SJCRH30 (cell line): ENCODE measurements around the gene PRRG1. TPM values are rescaled to one million over a fixed set of nuclear protein-coding genes. Genes with fewer than 3 reads are reported as not detected.
"Not testable (repeated sequence)": the region's sequence is repeated elsewhere in the genome, so short reads cannot be mapped to it uniquely, and the experiment has no call there.

Experiments used
- DNase-seq, 2 experiments: peaks; one replicate each; pipeline ENCODE4 v3.0.0-alpha.2; 2015 to 2020
- H3K27ac ChIP-seq: fragments of 250-450 bp; sonication (Bioruptor Pico); 2 replicates; pipeline ENCODE4 v1.5.1; 2020; ENCODE audit warnings: mild to moderate bottlenecking, moderate library complexity
- H3K27me3 ChIP-seq: fragments of 250-450 bp; sonication (Bioruptor Pico); 2 replicates; pipeline ENCODE4 v1.5.1; 2020; ENCODE audit warnings: mild to moderate bottlenecking, moderate library complexity
- H3K36me3 ChIP-seq: fragments of 250-450 bp; sonication (Bioruptor Pico); 2 replicates; pipeline ENCODE4 v1.5.1; 2020; ENCODE audit warnings: mild to moderate bottlenecking, moderate library complexity
- H3K4me1 ChIP-seq: fragments of 250-450 bp; sonication (Bioruptor Pico); 2 replicates; pipeline ENCODE4 v1.5.1; 2020; ENCODE audit warnings: mild to moderate bottlenecking, moderate library complexity
- H3K4me3 ChIP-seq: fragments of 250-450 bp; sonication (Bioruptor Pico); 2 replicates; pipeline ENCODE4 v1.5.1; 2020; ENCODE audit warnings: mild to moderate bottlenecking, moderate library complexity
- H3K9me3 ChIP-seq: fragments of 250-450 bp; sonication (Bioruptor Pico); replicated peaks from 2 replicates; pipeline ENCODE4 v1.5.1; 2020; ENCODE audit warnings: mild to moderate bottlenecking, moderate library complexity
- total RNA-seq: library from RNA; depleted of rRNA; stranded (reverse); fragments of >200 nt; shearing (Covaris generic); gene quantifications from 2 replicates; pipeline ENCODE4 v1.2.3, GENCODE V29; 2014

Gene PRRG1
- total RNA-seq, 1 experiment from 2014 or later: 10.9 TPM

DNA sequence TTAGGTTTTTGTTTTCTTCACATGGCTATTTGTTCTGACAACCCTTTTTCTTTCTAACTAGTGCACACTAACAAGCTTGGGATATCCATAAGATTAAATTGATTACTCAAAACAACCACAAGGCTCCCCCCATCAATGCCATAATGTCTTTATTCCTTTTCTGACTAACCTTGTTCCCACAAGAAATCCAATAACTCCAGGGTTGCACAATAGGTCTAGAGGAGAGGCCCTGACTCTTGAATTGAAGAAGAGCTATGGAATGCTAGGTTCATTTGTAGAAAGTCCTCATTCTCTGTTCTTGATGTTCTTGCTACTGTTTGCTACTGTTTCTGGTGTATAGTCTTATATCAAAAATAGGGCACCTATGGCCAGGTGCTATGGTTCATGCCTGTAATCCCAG is 71.0 kb downstream of the PRRG1 start:
- H3K36me3 ChIP-seq: no peaks in the 10 kb centered on the region
- no peaks in the 10 kb centered on the region for H3K4me1 ChIP-seq
- no peak for DNase-seq
- no peak overlapping the region for H3K4me3 ChIP-seq
- H3K27me3 ChIP-seq: no peaks in the 10 kb centered on the region
- no peaks in the 10 kb centered on the region for H3K9me3 ChIP-seq
- no peak overlapping the region for H3K27ac ChIP-seq

DNA sequence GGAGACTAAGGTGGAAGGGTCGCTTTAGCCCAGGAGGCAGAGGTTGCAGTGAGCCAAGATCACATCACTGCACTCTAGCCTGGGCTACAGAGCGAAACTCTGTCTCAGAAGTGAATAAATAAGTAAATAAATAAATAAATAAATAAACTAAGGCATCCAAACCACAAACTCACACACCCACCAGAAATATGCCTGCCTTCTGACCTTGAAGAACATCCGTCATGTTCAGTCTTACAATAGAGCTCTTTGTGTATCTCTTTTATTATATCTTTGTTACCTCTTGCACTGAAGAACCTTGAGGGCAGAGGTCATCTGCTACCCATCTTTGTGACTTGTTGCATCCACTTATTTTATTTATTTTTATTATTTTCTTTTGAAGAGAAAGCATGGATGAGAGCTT is 71.6 kb downstream of the PRRG1 start:
- H3K27me3 ChIP-seq: no peaks in the 10 kb centered on the region
- no peaks in the 10 kb centered on the region for H3K9me3 ChIP-seq
- no peaks in the 10 kb centered on the region for H3K4me1 ChIP-seq
- H3K27ac ChIP-seq: no peak overlapping the region
- H3K36me3 ChIP-seq: no peaks in the 10 kb centered on the region
- no peak overlapping the region for H3K4me3 ChIP-seq
- no peak for DNase-seq

DNA sequence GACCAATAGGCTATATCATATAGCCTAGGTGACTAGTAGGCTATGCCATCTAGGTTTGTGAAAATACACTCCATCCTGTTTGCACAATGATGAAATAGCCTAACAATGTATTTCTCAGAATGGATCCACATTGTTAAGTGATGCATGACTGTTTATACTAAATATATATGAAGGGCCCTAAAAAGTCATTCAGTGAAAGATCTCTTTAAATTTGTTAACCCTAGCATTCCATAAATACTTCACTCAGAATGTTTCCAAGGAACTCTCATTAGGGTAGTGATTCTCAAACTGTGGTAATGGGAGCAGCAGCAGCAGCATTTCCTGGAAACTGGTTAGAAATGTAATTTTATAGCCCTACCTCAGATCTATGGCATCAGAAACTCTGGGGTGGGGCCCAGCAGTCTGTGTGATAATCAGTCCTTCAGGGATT is 74.9 kb downstream of the PRRG1 start:
- no peaks in the 10 kb centered on the region for H3K36me3 ChIP-seq
- no peak overlapping the region for H3K4me3 ChIP-seq
- no peak overlapping the region for H3K27ac ChIP-seq
- no peaks in the 10 kb centered on the region for H3K9me3 ChIP-seq
- no peaks in the 10 kb centered on the region for H3K4me1 ChIP-seq
- H3K27me3 ChIP-seq: no peaks in the 10 kb centered on the region
- peak in 1 of 2 experiments; percentile 0 for DNase-seq

DNA sequence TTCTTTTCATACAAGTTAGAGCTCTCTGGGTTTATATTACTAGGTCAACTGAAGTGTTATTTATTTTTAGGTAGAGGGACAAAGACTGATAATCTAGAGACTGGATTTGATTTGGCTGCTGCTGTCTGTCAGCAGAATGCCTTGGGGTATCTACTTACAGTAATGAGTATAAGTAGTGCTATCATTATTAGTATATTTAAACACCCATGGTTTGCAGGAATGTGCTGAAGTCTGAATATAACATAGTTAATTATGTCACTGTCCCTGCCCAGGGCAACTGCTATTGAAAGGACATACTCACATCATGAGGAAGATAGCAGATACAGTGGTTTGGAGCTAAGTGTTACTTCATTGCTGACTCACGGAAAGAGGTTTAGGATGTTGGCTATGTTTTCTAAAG is 76.2 kb downstream of the PRRG1 start:
- Histone ChIP-seq H3K36me3 (no peaks in the 10 kb centered on the region), H3K27ac (no peak overlapping the region), H3K4me3 (no peak overlapping the region), H3K27me3 (no peaks in the 10 kb centered on the region), H3K9me3 (no peaks in the 10 kb centered on the region), H3K4me1 (no peaks in the 10 kb centered on the region)
- peak in 1 of 2 experiments; percentile 3 for DNase-seq

DNA sequence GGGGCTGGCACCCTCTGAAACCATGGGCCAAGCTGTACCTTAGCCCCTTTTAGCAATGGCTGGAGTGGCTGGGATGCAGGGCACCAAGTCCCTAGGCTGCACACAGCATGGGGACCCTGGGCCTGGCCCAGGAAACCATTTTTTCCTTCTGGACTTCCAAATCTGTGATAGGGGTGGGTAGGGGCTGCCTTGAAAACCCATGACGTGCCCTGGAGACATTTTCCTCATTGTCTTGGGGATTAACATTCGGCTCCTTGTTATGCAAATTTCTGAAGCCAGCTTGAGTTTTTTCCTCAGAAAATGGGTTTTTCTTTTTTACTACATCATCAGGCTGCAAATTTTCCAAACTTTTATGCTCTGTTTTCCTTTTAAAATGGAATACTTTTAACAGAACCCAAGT is 79.8 kb downstream of the PRRG1 start:
- H3K27me3 ChIP-seq, H3K36me3 ChIP-seq, H3K4me1 ChIP-seq, H3K9me3 ChIP-seq, DNase-seq, H3K4me3 ChIP-seq, H3K27ac ChIP-seq: not testable (repeated sequence)

- no peak overlapping the region for H3K4me3 ChIP-seq
Observed at GRCh38 chrX:37434362-37434761, 85.2 kb downstream of the PRRG1 start.

GRCh38 chrX:37437160-37437559 is 88.0 kb downstream of the PRRG1 start:
- no peak for DNase-seq
- no peaks in the 10 kb centered on the region for H3K36me3 ChIP-seq
- no peaks in the 10 kb centered on the region for H3K27me3 ChIP-seq
- H3K4me3 ChIP-seq: no peak overlapping the region
- no peaks in the 10 kb centered on the region for H3K4me1 ChIP-seq
- H3K9me3 ChIP-seq: no peaks in the 10 kb centered on the region
- H3K27ac ChIP-seq: no peak overlapping the region

More at GRCh38 chrX:37434362-37434761, 85.2 kb downstream of the PRRG1 start:
- Histone ChIP-seq H3K27me3 (no peaks in the 10 kb centered on the region), H3K4me1 (no peaks in the 10 kb centered on the region), H3K27ac (no peak overlapping the region), H3K36me3 (no peaks in the 10 kb centered on the region), H3K9me3 (no peaks in the 10 kb centered on the region)
- DNase-seq: no peak

DNA sequence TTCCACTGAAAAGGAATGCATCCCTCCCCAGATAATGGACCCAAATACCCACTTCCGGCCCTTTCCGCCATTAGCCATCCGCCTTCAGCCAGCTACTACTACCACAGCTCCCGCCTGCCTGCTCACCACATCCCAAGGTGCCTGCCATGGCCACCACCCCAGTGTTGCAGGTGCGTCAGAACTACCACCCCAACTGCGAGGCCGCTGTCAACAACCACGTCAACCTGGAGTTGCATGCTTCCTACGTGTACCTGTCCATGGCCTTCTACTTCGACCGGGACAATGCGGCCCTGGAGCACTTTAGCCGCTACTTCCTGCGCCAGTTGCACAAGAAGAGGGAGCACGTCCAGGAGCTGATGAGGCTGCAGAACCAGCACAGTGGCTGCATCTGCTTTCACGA is 92.2 kb downstream of the PRRG1 start:
- Histone ChIP-seq H3K4me3 (no peak overlapping the region), H3K9me3 (no peaks in the 10 kb centered on the region), H3K36me3 (no peaks in the 10 kb centered on the region), H3K27ac (no peak overlapping the region), H3K4me1 (no peaks in the 10 kb centered on the region), H3K27me3 (no peaks in the 10 kb centered on the region)
- no peak for DNase-seq

- Histone ChIP-seq H3K36me3 (no peaks in the 10 kb centered on the region), H3K4me3 (no peak overlapping the region), H3K27ac (no peak overlapping the region), H3K4me1 (no peaks in the 10 kb centered on the region), H3K27me3 (no peaks in the 10 kb centered on the region), H3K9me3 (no peaks in the 10 kb centered on the region)
- DNase-seq: no peak
Observed at GRCh38 chrX:37445182-37445581, 96.0 kb downstream of the PRRG1 start.

DNA sequence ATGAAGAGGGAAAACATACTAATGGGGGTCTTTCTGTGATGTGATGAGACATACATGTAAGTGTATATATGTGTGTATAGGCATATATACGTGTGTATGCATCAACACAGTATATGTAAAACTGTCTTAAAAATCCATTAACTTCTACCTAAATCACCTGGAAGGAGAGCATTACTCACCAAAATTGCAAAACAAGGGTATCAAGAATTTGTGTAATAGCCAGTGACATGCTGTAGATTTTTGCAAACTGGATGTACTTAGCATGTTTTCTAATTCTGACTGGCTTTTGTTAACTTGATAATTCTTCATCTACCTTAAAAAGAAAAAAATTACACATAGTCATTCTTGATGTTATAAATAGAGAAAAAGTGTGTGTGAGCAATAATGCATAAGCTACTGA is 104.7 kb downstream of the PRRG1 start:
- H3K9me3 ChIP-seq: no peaks in the 10 kb centered on the region
- no peaks in the 10 kb centered on the region for H3K36me3 ChIP-seq
- H3K4me1 ChIP-seq: no peaks in the 10 kb centered on the region
- H3K4me3 ChIP-seq: no peak overlapping the region
- DNase-seq: no peak
- no peak overlapping the region for H3K27ac ChIP-seq
- no peaks in the 10 kb centered on the region for H3K27me3 ChIP-seq

- Histone ChIP-seq H3K36me3 (no peaks in the 10 kb centered on the region), H3K27ac (no peak overlapping the region), H3K9me3 (no peaks in the 10 kb centered on the region), H3K27me3 (no peaks in the 10 kb centered on the region), H3K4me1 (no peaks in the 10 kb centered on the region), H3K4me3 (no peak overlapping the region)
- no peak for DNase-seq
Observed at GRCh38 chrX:37454537-37455285, 105.5 kb downstream of the PRRG1 start.

DNA sequence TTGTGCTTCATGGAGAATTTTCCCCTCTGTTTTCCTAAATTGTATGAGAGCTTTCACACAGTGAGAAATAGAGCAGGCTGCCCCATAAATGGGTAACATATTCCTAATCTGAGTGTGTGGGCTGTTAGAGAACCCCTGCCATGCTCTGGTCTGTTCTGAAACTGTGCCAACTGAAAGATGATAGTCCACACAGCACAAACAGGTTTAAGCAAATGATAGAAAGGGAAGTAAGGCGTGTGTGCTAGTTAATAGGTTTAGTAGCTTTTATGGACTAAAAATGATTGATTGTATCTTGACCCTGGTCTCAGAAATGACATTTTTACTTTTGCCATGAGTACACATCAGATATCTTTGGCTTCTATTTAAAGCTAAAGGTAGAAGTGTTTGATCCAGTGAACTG is 106.2 kb downstream of the PRRG1 start:
- Histone ChIP-seq H3K4me1 (no peaks in the 10 kb centered on the region), H3K27ac (no peak overlapping the region), H3K9me3 (no peaks in the 10 kb centered on the region), H3K4me3 (no peak overlapping the region), H3K27me3 (no peaks in the 10 kb centered on the region), H3K36me3 (no peaks in the 10 kb centered on the region)
- DNase-seq: peak in 1 of 2 experiments; percentile 4

- DNase-seq: peak in 1 of 2 experiments; percentile 4
- not testable (repeated sequence) for H3K9me3 ChIP-seq, H3K4me3 ChIP-seq, H3K36me3 ChIP-seq, H3K27me3 ChIP-seq, H3K4me1 ChIP-seq, H3K27ac ChIP-seq
Observed at GRCh38 chrX:37460285-37460684, 111.1 kb downstream of the PRRG1 start.

DNA sequence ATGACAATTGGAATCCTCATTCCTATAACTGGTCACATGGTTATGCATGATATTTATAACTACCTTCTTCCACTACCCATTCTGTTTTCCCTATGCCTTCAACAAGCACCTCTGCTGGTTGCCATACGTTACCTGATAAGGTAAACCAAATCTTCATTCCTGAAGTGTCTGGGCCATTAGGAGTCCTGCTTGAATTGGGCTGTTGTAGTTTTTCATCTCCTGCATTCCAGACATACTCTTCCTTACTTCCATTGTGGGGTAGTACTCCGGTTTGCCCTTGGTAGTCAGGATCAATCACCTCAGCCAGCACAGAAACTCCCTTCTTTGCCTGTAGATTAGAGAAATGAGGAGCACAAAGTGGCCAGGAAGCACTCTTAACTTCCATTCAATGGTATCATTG is 113.2 kb downstream of the PRRG1 start:
- Histone ChIP-seq H3K9me3 (no peaks in the 10 kb centered on the region), H3K36me3 (no peaks in the 10 kb centered on the region), H3K27me3 (no peaks in the 10 kb centered on the region), H3K4me1 (no peaks in the 10 kb centered on the region), H3K27ac (no peak overlapping the region), H3K4me3 (no peak overlapping the region)
- DNase-seq: no peak

- no peak for DNase-seq
- Histone ChIP-seq H3K36me3 (no peaks in the 10 kb centered on the region), H3K9me3 (no peaks in the 10 kb centered on the region), H3K4me1 (no peaks in the 10 kb centered on the region), H3K27ac (no peak overlapping the region), H3K4me3 (no peak overlapping the region), H3K27me3 (no peaks in the 10 kb centered on the region)
Observed at GRCh38 chrX:37468124-37468739, 119.1 kb downstream of the PRRG1 start.

DNA sequence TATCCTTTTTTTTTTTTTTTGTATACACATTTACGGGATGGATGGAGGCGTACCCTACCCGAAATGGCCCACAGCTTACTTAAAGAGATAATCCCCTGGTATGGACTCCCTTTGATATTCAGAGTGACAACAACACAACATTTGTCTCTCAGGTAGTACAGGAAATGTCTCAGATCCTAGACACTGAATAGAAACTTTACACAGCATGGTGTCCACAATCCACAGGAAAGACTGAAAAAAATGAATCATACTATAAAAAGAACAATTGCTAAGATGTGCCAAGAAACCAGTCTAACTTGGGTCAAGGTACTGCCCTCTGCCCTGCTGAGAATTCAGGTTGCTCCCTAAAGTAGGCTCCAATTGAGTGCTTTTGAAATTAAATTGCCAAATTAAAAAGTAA is 121.5 kb downstream of the PRRG1 start:
- Histone ChIP-seq H3K27ac (no peak overlapping the region), H3K4me1 (no peaks in the 10 kb centered on the region), H3K4me3 (no peak overlapping the region), H3K36me3 (no peaks in the 10 kb centered on the region), H3K9me3 (no peaks in the 10 kb centered on the region), H3K27me3 (no peaks in the 10 kb centered on the region)
- DNase-seq: no peak
